NB4 (cell line): ENCODE data around the gene PHC1.
A peak's percentile ranks its signal among the peaks of the same experiment; 100 is the strongest.
"Not testable (repeated sequence)": the region's sequence is repeated elsewhere in the genome, so short reads cannot be mapped to it uniquely, and the experiment has no call there.

ENCODE experiments used
- MAX ChIP-seq: IDR thresholded peaks from 2 replicates; pipeline ENCODE4 v1.6.1; 2011; ENCODE audit warnings: low read depth, low read length
- MYC ChIP-seq: IDR thresholded peaks from 2 replicates; pipeline ENCODE4 v1.6.1; 2011; ENCODE audit warnings: low read depth, low read length
- POLR2A ChIP-seq: IDR thresholded peaks from 2 replicates; pipeline ENCODE4 v1.6.1; 2011; ENCODE audit warnings: mild to moderate bottlenecking; ENCODE audit not compliant: insufficient read length; ENCODE audit errors: extremely low read depth
- TF ChIP-seq, protein P1 (sequence below): IDR thresholded peaks from one replicate; pipeline ENCODE4 v1.5.1; 2012; ENCODE audit warnings: low read depth, low read length

GRCh38 chr12:8914033-8914715 lies at the start of gene PHC1:
- TF ChIP-seq, protein P1, sequence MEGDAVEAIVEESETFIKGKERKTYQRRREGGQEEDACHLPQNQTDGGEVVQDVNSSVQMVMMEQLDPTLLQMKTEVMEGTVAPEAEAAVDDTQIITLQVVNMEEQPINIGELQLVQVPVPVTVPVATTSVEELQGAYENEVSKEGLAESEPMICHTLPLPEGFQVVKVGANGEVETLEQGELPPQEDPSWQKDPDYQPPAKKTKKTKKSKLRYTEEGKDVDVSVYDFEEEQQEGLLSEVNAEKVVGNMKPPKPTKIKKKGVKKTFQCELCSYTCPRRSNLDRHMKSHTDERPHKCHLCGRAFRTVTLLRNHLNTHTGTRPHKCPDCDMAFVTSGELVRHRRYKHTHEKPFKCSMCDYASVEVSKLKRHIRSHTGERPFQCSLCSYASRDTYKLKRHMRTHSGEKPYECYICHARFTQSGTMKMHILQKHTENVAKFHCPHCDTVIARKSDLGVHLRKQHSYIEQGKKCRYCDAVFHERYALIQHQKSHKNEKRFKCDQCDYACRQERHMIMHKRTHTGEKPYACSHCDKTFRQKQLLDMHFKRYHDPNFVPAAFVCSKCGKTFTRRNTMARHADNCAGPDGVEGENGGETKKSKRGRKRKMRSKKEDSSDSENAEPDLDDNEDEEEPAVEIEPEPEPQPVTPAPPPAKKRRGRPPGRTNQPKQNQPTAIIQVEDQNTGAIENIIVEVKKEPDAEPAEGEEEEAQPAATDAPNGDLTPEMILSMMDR, result peak; percentile 39
- not testable (repeated sequence) for TF ChIP-seq POLR2A, MAX, MYC
